GM13977 (cell line): ENCODE results near the gene CA10.

Experiments
- DNase-seq: peaks from one replicate; pipeline ENCODE4 v3.0.0; 2012; ENCODE audit warnings: low spot score
- CTCF ChIP-seq: IDR thresholded peaks from 2 replicates; pipeline ENCODE4 v1.5.1; 2012; ENCODE audit warnings: mild to moderate bottlenecking, control low read depth; ENCODE audit not compliant: insufficient read depth; ENCODE audit errors: extremely low read depth, missing control alignments
- in situ Hi-C: fragments of 300-500 bp; cut with MboI; formaldehyde crosslinking; loops from one replicate; pipeline ENCODE4 v1.12.0; 2022; ENCODE audit warnings: low sequenced_read_pairs, low pct_unique_long_range_greater_than_20kb, mixed read lengths, inconsistent platforms; ENCODE audit not compliant: unreplicated experiment

The CA10 gene

GRCh38 chr17:51796026-51796425 is 362.5 kb downstream of the CA10 start:
- TF ChIP-seq CTCF, result no peak
- no peak for DNase-seq
- in situ Hi-C loops, result no loop called here

- DNase-seq, result no peak
- TF ChIP-seq CTCF, result no peak
- in situ Hi-C loops, result no loop called here
These were observed 363.1 kb downstream of the CA10 start for GRCh38 chr17:51795401-51795800.

- DNase-seq, result no peak
- TF ChIP-seq CTCF, result no peak
- in situ Hi-C loops, result no loop called here
These were observed 364.0 kb downstream of the CA10 start for GRCh38 chr17:51794466-51794865.

- no peak for DNase-seq
- no peak for TF ChIP-seq CTCF
- in situ Hi-C loops, result no loop called here
These were observed 364.8 kb downstream of the CA10 start for GRCh38 chr17:51793686-51794085.

- in situ Hi-C loops, result no loop called here
- no peak for DNase-seq
- no peak for TF ChIP-seq CTCF
These were observed 379.7 kb downstream of the CA10 start for GRCh38 chr17:51778842-51779241.

DNA sequence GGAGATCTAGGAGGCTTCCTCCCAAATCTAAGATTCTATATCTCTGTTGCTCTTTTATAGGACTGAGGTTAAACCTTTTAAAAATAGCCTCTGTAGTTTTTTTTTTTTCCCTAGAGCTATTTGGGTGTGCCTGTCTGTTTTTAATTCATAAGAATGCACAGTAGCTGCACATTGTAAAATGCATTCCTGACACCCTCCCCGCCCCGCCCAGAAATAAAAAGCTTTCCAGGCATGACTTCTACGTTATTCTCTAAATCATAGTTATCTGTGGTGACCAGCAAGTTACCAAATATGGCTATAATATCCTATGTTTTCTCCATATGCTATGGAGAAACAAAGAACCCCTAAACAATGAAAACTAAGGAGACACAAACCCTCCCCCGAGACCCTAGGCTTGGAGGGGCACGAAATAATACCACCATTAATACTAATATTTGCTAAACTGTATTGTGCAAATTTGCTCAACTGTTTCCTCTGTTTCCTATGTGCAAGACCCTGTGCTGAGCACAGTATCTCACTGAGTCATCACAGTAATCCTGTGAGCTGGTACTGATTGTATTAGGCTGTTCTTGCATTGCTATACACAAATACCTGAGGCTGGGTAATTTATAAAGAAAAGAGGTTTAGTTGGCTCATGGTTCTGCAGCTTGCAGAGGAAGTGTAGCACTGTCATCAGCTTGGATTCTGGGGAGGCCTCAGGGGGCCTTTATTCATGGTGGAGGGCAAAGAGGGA is 388.3 kb downstream of the CA10 start:
- no peak for DNase-seq
- TF ChIP-seq CTCF, result no peak
- in situ Hi-C loops, result no loop called here
